ENCODE data around the gene HES6. TPM values are rescaled to one million over a fixed set of nuclear protein-coding genes. Genes with fewer than 3 reads are reported as not detected.

HES6 gene
- total RNA-seq, 2 experiments from 2014 or later: 13.1 to 13.8 TPM

GRCh38 chr2:238237431-238238135 lies 2.3 kb downstream of the HES6 start:
- Histone ChIP-seq H3K79me2 (ENCODE audit: insufficient read depth, low read depth, low read length) (no peaks in the 10 kb centered on the region), H3K4me2 (ENCODE audit: low read length) (no peak overlapping the region), H3K4me1 (ENCODE audit: insufficient read depth, low read length, poor library complexity, severe bottlenecking) (peaks cover 10% of the 10 kb centered on the region), H3K9me2 (ENCODE audit: insufficient read depth, low read length) (no peaks in the 10 kb centered on the region), H2AFZ (ENCODE audit: low read length) (no peak overlapping the region), H3K9me3 (ENCODE audit: low read length) (no peaks in the 10 kb centered on the region), H4K20me1 (ENCODE audit: insufficient read depth, low read length) (no peaks in the 10 kb centered on the region), H3K27ac (ENCODE audit: low read depth, low read length, poor library complexity, severe bottlenecking) (no peak overlapping the region), H3K4me3 (ENCODE audit: low read depth, low read length, poor library complexity, severe bottlenecking) (no peak overlapping the region), H3K36me3 (ENCODE audit: insufficient read depth, low read length) (no peaks in the 10 kb centered on the region)
- CTCF ChIA-PET (ENCODE audit: unreplicated experiment): no interaction called here
- DNase-seq (ENCODE audit: low spot score): no peak
- POLR2A ChIA-PET: interaction anchor here (0.5 to 0.6 kb wide), 2 partner anchors 13 to 498 kb away, joined by 4 to 5 read pairs; no protein-coding TSS in a partner anchor
- no peak for TF ChIP-seq EZH2phosphoT487 (IDR thresholded peaks at IDR 0.05; ENCODE audit: borderline replicate concordance, low read depth, low read length)
- intact Hi-C loops (cut with micrococcal nuclease; ENCODE audit: unreplicated experiment): no loop called here
- no TSS peak for BruUV-seq (replicated peaks)

- Histone ChIP-seq H3K36me3 (ENCODE audit: insufficient read depth, low read length) (no peaks in the 10 kb centered on the region), H3K4me2 (ENCODE audit: low read length) (no peak overlapping the region), H3K27ac (ENCODE audit: low read depth, low read length, poor library complexity, severe bottlenecking) (no peak overlapping the region), H3K9me2 (ENCODE audit: insufficient read depth, low read length) (no peaks in the 10 kb centered on the region), H4K20me1 (ENCODE audit: insufficient read depth, low read length) (no peaks in the 10 kb centered on the region), H3K9me3 (ENCODE audit: low read length) (no peaks in the 10 kb centered on the region), H3K4me1 (ENCODE audit: insufficient read depth, low read length, poor library complexity, severe bottlenecking) (peaks cover 10% of the 10 kb centered on the region), H3K79me2 (ENCODE audit: insufficient read depth, low read depth, low read length) (no peaks in the 10 kb centered on the region), H2AFZ (ENCODE audit: low read length) (no peak overlapping the region), H3K4me3 (ENCODE audit: low read depth, low read length, poor library complexity, severe bottlenecking) (no peak overlapping the region)
- BruUV-seq (replicated peaks): no TSS peak
- TF ChIP-seq CTCF (conservative IDR thresholded peaks at IDR 0.05; ENCODE audit: low read length): no peak
- no peak for TF ChIP-seq EZH2phosphoT487 (IDR thresholded peaks at IDR 0.05; ENCODE audit: borderline replicate concordance, low read depth, low read length)
- ChIA-PET POLR2A (no interaction called here), CTCF (ENCODE audit: unreplicated experiment) (no interaction called here)
- no peak for DNase-seq (ENCODE audit: low spot score)
- intact Hi-C loops (cut with micrococcal nuclease; ENCODE audit: unreplicated experiment): no loop called here
Measured at GRCh38 chr2:238236571-238236970, 3.3 kb downstream of the HES6 start.

- Histone ChIP-seq H2AFZ (ENCODE audit: low read length) (no peak overlapping the region), H3K9me3 (ENCODE audit: low read length) (no peaks in the 10 kb centered on the region), H3K9me2 (ENCODE audit: insufficient read depth, low read length) (no peaks in the 10 kb centered on the region), H4K20me1 (ENCODE audit: insufficient read depth, low read length) (no peaks in the 10 kb centered on the region), H3K36me3 (ENCODE audit: insufficient read depth, low read length) (no peaks in the 10 kb centered on the region), H3K79me2 (ENCODE audit: insufficient read depth, low read depth, low read length) (no peaks in the 10 kb centered on the region), H3K4me3 (ENCODE audit: low read depth, low read length, poor library complexity, severe bottlenecking) (no peak overlapping the region), H3K4me2 (ENCODE audit: low read length) (no peak overlapping the region), H3K27ac (ENCODE audit: low read depth, low read length, poor library complexity, severe bottlenecking) (no peak overlapping the region), H3K4me1 (ENCODE audit: insufficient read depth, low read length, poor library complexity, severe bottlenecking) (peaks cover 10% of the 10 kb centered on the region)
- no peak for DNase-seq (ENCODE audit: low spot score)
- POLR2A ChIA-PET: no interaction called here
- intact Hi-C loops (cut with micrococcal nuclease; ENCODE audit: unreplicated experiment): no loop called here
- no TSS peak for BruUV-seq (replicated peaks)
- no peak for TF ChIP-seq CTCF (conservative IDR thresholded peaks at IDR 0.05; ENCODE audit: low read length)
- no peak for TF ChIP-seq EZH2phosphoT487 (IDR thresholded peaks at IDR 0.05; ENCODE audit: borderline replicate concordance, low read depth, low read length)
- CTCF ChIA-PET (ENCODE audit: unreplicated experiment): no interaction called here
Measured at GRCh38 chr2:238235856-238236255, 4.0 kb downstream of the HES6 start.
